ENCODE measurements around the gene NOXO1. TPM values are rescaled to one million over a fixed set of nuclear protein-coding genes. Genes with fewer than 3 reads are reported as not detected.
"Not testable (repeated sequence)": the region's sequence is repeated elsewhere in the genome, so short reads cannot be mapped to it uniquely, and the experiment has no call there.

Gene NOXO1
- total RNA-seq, 1 donor from 2014 or later, result 0.13 TPM

DNA sequence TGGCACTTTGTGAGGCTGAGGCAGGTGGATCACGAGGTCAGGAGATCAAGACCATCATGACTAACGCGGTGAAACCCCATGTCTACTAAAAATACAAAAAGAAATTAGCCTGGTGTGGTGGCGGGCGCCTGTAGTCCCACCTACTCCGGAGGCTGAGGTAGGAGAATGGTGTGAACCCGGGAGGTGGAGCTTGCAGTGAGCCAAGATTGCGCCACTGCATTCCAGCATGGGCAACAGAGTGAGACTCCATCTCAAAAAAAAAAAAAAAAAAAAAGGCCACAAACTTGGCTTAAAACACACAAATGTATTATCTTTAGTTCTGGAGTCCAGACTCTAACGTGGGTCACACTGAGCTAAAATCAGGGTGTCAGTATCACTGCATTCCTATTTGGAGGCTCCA is 30.5 kb upstream of the NOXO1 start:
- not testable (repeated sequence) for DNase-seq (ENCODE audit: low read depth in 2 of 2)

- peak; percentile 69 to 92 for DNase-seq (ENCODE audit: low read depth in 2 of 2)
Measured at GRCh38 chr16:2009791-2010510, 28.7 kb upstream of the NOXO1 start, which contains the start of gene ZNF598. Gene ZNF598, minus strand, starts transcription at chr16:2009821.

DNA sequence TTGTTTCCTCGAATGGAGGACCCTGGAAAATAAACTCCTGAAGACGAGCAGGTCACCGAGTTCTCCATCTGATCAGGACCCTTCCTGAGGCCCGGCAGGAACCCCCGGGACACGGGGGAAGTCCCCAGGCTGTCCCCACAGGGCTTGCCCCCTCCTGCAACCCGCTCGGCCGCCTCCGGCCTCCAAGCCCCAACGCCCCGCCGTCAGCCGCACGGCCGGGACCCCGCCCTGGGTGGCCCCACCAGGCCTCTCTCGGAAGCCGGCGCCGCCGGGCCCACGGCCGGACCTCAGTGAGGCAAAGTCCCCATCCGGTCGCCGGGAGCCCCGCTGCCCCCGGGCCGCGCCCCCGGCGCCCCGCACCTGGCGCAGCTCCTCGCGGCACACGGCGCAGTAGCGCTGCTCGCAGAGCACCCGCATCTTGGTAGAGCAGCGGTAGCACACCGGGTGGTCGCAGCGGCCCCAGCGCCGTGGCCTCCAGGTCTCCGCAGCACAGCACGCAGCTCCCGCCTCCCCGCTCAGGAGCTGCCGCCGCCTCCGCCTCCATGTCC is 28.0 kb upstream of the NOXO1 start:
- DNase-seq (ENCODE audit: low read depth in 2 of 2), result no peak

GRCh38 chr16:2008631-2009163 is 27.4 kb upstream of the NOXO1 start:
- peak in 1 of 2 donors; percentile 38 for DNase-seq (ENCODE audit: low read depth in 2 of 2)

GRCh38 chr16:2008009-2008526 is 26.8 kb upstream of the NOXO1 start:
- peak in 1 of 2 donors; percentile 60 for DNase-seq (ENCODE audit: low read depth in 2 of 2)

GRCh38 chr16:2007081-2007836 is 26.0 kb upstream of the NOXO1 start:
- DNase-seq (ENCODE audit: low read depth in 2 of 2), result no peak

GRCh38 chr16:2006317-2006716 is 25.0 kb upstream of the NOXO1 start:
- DNase-seq (ENCODE audit: low read depth in 2 of 2), result no peak

DNA sequence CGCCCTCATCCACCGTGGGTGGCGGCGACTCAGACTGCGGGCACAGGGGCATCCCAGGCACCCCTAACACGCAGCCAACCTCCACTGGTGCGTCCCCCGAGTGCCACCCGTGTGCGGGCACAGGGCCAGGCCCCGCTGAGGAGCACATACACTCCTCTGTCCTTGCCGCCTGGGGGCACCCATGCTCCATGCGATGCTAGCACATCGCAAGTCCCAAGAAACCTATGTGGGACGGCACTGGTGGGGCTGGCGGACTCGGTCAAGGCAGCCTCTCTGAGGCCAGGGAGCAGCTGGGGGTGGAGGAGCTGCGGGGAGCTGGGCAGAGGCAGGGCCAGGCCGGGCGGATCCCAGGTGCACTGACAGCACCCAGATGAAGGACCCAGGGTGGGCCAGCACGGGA is 24.4 kb upstream of the NOXO1 start:
- no peak for DNase-seq (ENCODE audit: low read depth in 2 of 2)

DNA sequence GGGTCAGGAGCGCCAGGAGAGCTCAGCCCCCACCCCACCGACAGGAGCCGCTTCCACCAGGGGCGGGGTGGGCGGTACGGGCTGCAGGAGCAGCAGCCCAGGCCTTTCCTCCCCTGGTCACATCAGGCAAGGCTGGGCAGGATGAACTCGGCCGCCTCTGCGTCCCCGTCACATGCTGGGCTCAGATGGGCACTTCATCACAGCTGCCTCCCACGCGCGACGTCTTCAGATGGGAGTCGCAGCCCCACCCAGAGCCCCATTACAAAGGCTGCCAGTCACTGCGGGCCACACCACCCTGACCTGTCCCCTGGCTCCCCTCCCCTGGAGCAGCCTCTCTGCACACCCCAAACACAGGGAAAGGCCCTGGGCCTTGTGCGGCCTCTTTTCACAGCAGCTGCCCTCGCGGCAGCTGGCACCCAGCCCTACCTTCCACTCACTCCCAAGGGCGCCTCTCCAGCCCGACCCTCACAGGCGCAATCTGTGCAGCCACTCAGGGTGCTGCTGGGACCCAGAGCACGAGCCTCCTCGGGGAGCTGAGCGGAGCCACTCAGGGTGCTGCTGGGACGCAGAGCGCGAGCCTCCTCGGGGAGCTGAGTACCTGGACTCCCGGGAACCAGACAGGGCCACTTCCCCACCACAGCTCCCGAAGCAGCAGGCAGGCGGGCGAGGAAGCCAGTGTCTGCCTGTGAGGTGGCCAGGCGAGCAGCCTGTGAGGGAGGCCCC is 23.7 kb upstream of the NOXO1 start:
- no peak for DNase-seq (ENCODE audit: low read depth in 2 of 2)

- DNase-seq (ENCODE audit: low read depth in 2 of 2), result peak; percentile 69 to 85
Measured at GRCh38 chr16:2003827-2004641, 22.8 kb upstream of the NOXO1 start.

DNA sequence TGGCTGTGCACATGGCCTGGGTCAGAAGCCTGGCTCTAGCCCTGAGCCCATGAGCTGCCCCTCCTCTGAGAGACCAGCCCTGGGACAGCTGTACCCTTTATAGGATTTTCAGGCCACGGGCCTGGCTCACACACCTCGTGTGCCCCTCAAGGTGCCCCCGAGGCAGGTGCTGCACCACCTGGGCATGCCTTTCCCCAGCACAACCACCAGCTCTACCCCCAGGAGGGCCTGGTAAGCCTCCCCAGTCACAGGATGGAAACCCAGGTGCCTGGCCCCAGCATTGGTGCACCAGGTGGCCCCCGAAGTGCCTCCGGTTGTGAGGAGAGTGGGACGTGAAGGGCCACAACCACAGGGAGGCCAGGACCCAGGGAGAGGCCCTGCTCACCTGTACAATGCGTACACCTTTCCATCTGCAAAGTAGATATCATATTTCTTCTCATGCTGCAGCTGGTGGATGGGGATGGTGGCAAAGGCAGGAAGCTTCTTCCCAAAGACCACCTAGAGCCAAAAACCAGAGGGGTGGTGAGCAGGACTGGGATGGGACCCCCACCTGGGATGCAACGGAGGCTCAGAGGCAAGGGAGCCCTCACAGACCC is 22.1 kb upstream of the NOXO1 start:
- no peak for DNase-seq (ENCODE audit: low read depth in 2 of 2)

GRCh38 chr16:2002406-2003230 is 21.3 kb upstream of the NOXO1 start:
- DNase-seq (ENCODE audit: low read depth in 2 of 2), result no peak

GRCh38 chr16:2001456-2002355 is 20.4 kb upstream of the NOXO1 start:
- DNase-seq (ENCODE audit: low read depth in 2 of 2), result no peak

DNA sequence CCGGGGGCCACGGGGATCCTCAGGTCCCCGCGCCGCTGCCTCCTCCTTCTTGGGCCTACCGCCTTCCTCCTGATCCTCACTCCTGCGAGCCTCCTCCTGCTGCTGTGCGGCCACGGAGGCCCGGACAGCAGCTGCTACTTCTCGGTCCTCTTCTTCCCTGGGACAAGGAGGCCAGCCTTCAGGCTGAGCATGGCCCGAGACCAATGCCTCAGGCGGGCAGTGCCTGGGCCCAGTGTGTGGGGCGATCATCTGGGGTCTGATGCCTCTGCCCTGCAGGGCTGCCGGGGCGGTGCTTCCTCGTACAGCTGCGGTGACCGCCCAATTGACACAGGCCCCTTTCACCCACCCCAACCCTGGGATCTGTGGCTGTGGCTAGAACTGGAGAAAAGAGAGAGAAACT is 19.8 kb upstream of the NOXO1 start:
- no peak for DNase-seq (ENCODE audit: low read depth in 2 of 2)

- no peak for DNase-seq (ENCODE audit: low read depth in 2 of 2)
Measured at GRCh38 chr16:1999866-2000514, 18.7 kb upstream of the NOXO1 start.

DNA sequence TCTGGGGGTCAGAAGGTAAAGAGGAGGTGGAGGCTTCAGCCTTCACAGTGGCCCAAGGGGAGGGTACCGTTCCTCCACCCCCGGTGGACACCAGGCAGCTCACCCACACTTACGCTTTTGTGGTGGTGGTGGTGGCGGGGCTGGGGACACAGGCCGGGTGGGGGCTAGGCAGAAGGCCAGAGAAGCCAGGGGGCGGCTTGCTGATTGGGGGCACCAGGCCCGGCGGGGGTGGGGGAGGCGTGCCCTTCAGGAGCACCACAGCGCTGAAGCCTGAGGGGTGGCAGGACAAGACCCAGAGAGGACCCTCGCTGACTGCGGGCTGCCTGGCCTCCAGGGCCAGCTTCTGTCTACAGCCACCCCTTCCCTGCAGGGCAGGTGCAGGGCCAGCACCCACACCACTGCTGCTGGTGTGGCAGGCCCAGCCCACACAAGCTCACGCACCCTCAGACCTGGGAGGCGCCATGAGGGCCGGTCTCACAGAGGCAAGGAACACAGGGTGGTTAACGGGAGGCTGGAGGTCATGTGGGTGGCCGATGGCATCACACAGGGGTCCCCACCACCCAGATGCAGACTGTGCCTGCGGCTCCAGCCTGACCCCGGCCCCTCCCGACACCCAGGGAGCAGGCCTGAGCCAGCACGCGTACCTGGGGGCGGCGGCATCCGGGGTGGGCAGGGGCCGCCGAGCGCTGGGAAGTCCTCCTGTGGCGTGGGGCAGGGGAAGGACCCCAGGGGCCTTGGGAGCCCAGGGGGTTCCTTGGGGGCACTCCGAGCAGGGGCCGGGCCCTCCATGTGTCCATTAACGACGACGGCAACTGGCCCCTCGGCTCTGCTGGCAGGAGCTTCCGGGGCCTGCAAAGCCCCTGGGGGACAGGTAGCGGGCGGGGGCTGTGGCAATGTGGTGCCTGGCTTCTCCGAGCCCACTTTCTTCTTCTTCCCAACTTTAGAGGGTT is 17.9 kb upstream of the NOXO1 start:
- no peak for DNase-seq (ENCODE audit: low read depth in 2 of 2)

Measured in dermis microvascular lymphatic vessel endothelial cell (primary cell).